ENCODE results near the gene NEUROD2. TPM values are rescaled to one million over a fixed set of nuclear protein-coding genes. Genes with fewer than 3 reads are reported as not detected.
A peak's percentile ranks its signal among the peaks of the same experiment; 100 is the strongest.

NEUROD2 gene
- polyA plus RNA-seq, 2 of the 4 experiments (the other 2 are of a cell fraction), result not detected

GRCh38 chr17:39625198-39625785, 17.6 kb upstream of the NEUROD2 start (continued):
- TF ChIP-seq, protein P1, sequence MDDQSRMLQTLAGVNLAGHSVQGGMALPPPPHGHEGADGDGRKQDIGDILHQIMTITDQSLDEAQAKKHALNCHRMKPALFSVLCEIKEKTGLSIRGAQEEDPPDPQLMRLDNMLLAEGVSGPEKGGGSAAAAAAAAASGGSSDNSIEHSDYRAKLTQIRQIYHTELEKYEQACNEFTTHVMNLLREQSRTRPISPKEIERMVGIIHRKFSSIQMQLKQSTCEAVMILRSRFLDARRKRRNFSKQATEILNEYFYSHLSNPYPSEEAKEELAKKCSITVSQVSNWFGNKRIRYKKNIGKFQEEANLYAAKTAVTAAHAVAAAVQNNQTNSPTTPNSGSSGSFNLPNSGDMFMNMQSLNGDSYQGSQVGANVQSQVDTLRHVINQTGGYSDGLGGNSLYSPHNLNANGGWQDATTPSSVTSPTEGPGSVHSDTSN (IDR thresholded peaks at IDR 0.05), result no peak
- TF ChIP-seq ZSCAN20 (CRISPR knock-in tag; IDR thresholded peaks at IDR 0.05), result no peak
- no peak for TF ChIP-seq TFCP2L1 (CRISPR knock-in tag; IDR thresholded peaks at IDR 0.05)
- TF ChIP-seq MAX (IDR thresholded peaks at IDR 0.05), result no peak
- TF ChIP-seq ZC3H11A (IDR thresholded peaks at IDR 0.05), result no peak
- no peak for TF ChIP-seq NPAS2 (CRISPR knock-in tag; IDR thresholded peaks at IDR 0.05; ENCODE audit: borderline replicate concordance)
- no peak for TF ChIP-seq KDM5A (IDR thresholded peaks at IDR 0.05)
- no peak for TF ChIP-seq SREBF2 (IDR thresholded peaks at IDR 0.05)

DNA sequence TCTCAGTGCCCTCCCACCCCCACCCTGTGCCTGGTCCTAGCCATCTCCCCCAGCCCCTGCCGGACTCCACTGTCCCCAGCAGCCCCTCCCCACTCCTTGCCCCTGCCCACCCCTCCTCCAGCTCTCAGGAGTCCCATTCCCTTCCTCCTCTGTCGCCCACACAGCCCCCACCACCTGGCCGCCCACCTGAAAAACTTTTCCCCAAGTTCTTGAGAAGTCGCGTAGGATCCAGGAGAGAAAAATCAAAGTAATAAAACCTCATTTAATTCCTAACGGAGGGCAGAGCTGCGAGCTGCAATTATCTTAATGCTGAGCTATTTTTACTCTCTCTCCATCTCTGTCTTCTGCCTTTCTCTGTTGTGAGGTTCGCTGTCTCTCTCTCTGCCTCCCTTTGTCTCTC, 16.6 kb upstream of the NEUROD2 start:
- Histone ChIP-seq H3K4me3 (no peak overlapping the region), H3K27ac (no peak overlapping the region), H3K4me1 (peaks cover 14% of the 10 kb centered on the region; the same call in 2 of the 3 replicates), H3K4me2 (no peak overlapping the region), H3K9me3 (no peaks in the 10 kb centered on the region)
- ChIA-PET CTCF (interaction anchor here (1.0 to 58.8 kb wide), 13 partner anchors 7 to 417 kb away, joined by 4 to 1581 read pairs (median 83); partner anchors contain the start of genes ERBB2, NEUROD2, PGAP3 and PNMT), POLR2A (no interaction called here)
- DNase-seq (ENCODE audit: low read depth in 1 of 2, low spot score in 1 of 2) (no peak), FAIRE-seq (no peak), ATAC-seq (no peak)
- WGBS (ENCODE audit: missing lambda C conversion rate), result 56% methylated on average over 8 of the region's 8 CpGs
- TF ChIP-seq RFX5 (IDR thresholded peaks at IDR 0.05), result no peak
- TF ChIP-seq NPAS2 (CRISPR knock-in tag; IDR thresholded peaks at IDR 0.05; ENCODE audit: borderline replicate concordance), result no peak
- TF ChIP-seq MAX (IDR thresholded peaks at IDR 0.05), result no peak
- TF ChIP-seq CHD2 (IDR thresholded peaks at IDR 0.05; ENCODE audit: low read length, partially characterized antibody), result no peak
- no peak for TF ChIP-seq MAFK (IDR thresholded peaks at IDR 0.05; ENCODE audit: partially characterized antibody)
- TF ChIP-seq RNF2 (IDR thresholded peaks at IDR 0.05; ENCODE audit: borderline replicate concordance, low read depth), result no peak
- no peak for TF ChIP-seq E2F6 (IDR thresholded peaks at IDR 0.05; ENCODE audit: borderline replicate concordance, low read depth)
- no peak for TF ChIP-seq HOXA7 (CRISPR knock-in tag; IDR thresholded peaks at IDR 0.05)
- no peak for TF ChIP-seq EHF (CRISPR knock-in tag; IDR thresholded peaks at IDR 0.05)
- no peak for TF ChIP-seq MYC (IDR thresholded peaks at IDR 0.05; ENCODE audit: borderline replicate concordance, low read length)

GRCh38 chr17:39623356-39623950, 15.7 kb upstream of the NEUROD2 start:
- CTCF ChIA-PET, result interaction anchor here (0.6 to 58.8 kb wide), 48 partner anchors 6 to 416 kb away, joined by 3 to 1581 read pairs (median 5); partner anchors contain the start of genes CDK12, ERBB2, GRB7 and MIEN1
- H3K27ac ChIP-seq, result no peak overlapping the region
- 11% methylated on average over 16 of the region's 16 CpGs for WGBS (ENCODE audit: missing lambda C conversion rate)
- H3K4me2 ChIP-seq, result peak overlapping the region; percentile 44
- peak; percentile 54 for FAIRE-seq
- ATAC-seq, result peak; percentile 63 to 78
- H3K4me3 ChIP-seq, result no peak overlapping the region
- POLR2A ChIA-PET, result interaction anchor here (0.8 to 1.3 kb wide), 5 partner anchors 9 to 357 kb away, joined by 3 to 6 read pairs (median 6); partner anchors contain the start of genes MIEN1, PGAP3 and PSMD3
- no peaks in the 10 kb centered on the region for H3K9me3 ChIP-seq
- peak; percentile 76 to 91 for DNase-seq (ENCODE audit: low read depth in 1 of 2, low spot score in 1 of 2)
- TF ChIP-seq CBX8 (IDR thresholded peaks at IDR 0.05), result no peak
- TF ChIP-seq ZNF302 (CRISPR knock-in tag; IDR thresholded peaks at IDR 0.05), result no peak
- TF ChIP-seq KDM1A (IDR thresholded peaks at IDR 0.05; ENCODE audit: low read depth), result no peak
- TF ChIP-seq SMC3 (IDR thresholded peaks at IDR 0.05), result peak; percentile 79
- TF ChIP-seq PHF8 (IDR thresholded peaks at IDR 0.05; ENCODE audit: borderline replicate concordance, low read depth), result no peak
- no peak for TF ChIP-seq ZFP36 (IDR thresholded peaks at IDR 0.05; ENCODE audit: borderline replicate concordance, partially characterized antibody)
- peak; percentile 90 for TF ChIP-seq CTCF (IDR thresholded peaks at IDR 0.05)
- no peak for TF ChIP-seq KDM5A (IDR thresholded peaks at IDR 0.05)
- 0 out of 2 replicates have a peak, but pooled peaks have one; percentile 45 for TF ChIP-seq MAZ (IDR thresholded peaks at IDR 0.05; ENCODE audit: borderline replicate concordance, low read depth, low read length)
- TF ChIP-seq MAX (IDR thresholded peaks at IDR 0.05), result no peak
- TF ChIP-seq ESRRA (IDR thresholded peaks at IDR 0.05; ENCODE audit: borderline replicate concordance, low read length), result no peak
- TF ChIP-seq HES2 (IDR thresholded peaks at IDR 0.05), result no peak
- TF ChIP-seq RAD21 (conservative IDR thresholded peaks at IDR 0.05 in 1 of 2, IDR thresholded peaks at IDR 0.05 in 1 of 2), result peak; percentile 89 to 91
- peak; percentile 75; the same call in 1 of the 2 replicates for TF ChIP-seq TFCP2L1 (CRISPR knock-in tag; IDR thresholded peaks at IDR 0.05)
- TF ChIP-seq EHMT2 (IDR thresholded peaks at IDR 0.05; ENCODE audit: low read depth), result no peak
- H3K4me1 ChIP-seq, result peaks cover 20% of the 10 kb centered on the region
